Endothelial cell of umbilical vein (primary cell): ENCODE data around the gene MTMR11. TPM values are rescaled to one million over a fixed set of nuclear protein-coding genes. Genes with fewer than 3 reads are reported as not detected.

Source experiments
- BruUV-seq: library from RNA; stranded (reverse); fragments of 400-500 nt; replicated peaks from 2 replicates; lab custom pipeline; 2021; lab: Mats Ljungman, UMichigan
- CTCF ChIA-PET: fragments of 300-600, 350-600 bp; sonication (Branson Sonifier 250); formaldehyde crosslinking; loops from one replicate; lab custom pipeline; 2021; ENCODE audit warnings: antibody characterized with exemption, inconsistent platforms; lab: Charles Lee
- POLR2A ChIA-PET: fragments of 300-600, 350-600 bp; sonication (Branson Sonifier 250); formaldehyde crosslinking; loops from one replicate; lab custom pipeline; 2021; ENCODE audit warnings: antibody characterized with exemption, inconsistent platforms; lab: Charles Lee
- DNase-seq: peaks from one replicate; pipeline ENCODE4 v3.0.0-alpha.2; 2011; ENCODE audit warnings: low read depth, low spot score
- FAIRE-seq: peaks from 2 replicates; lab custom pipeline; 2011; peaks lifted over from hg19 to GRCh38; lab: Jason Lieb, UNC
- H2AFZ ChIP-seq: 2 replicates; pipeline ENCODE4 v1.6.0; 2012; ENCODE audit warnings: low read depth, low read length, control low read depth, inconsistent platforms
- H3K27ac ChIP-seq: 2 replicates; pipeline ENCODE4 v1.5.1; 2011; ENCODE audit warnings: low read depth, mild to moderate bottlenecking, control low read depth, low read length, moderate library complexity; ENCODE audit not compliant: insufficient read depth
- H3K27me3 ChIP-seq, 2 experiments: 2 replicates each; pipeline versions ENCODE4 v1.6.0 to v1.6.1; 2011; ENCODE audit warnings: low read length in 2 of 2, mixed read lengths in 1 of 2; ENCODE audit not compliant: control insufficient read depth in 2 of 2, insufficient read depth in 2 of 2
- H3K36me3 ChIP-seq, 2 experiments: 2 replicates in 1 of 2; 3 replicates in 1 of 2; pipeline ENCODE4 v1.5.1; 2011; ENCODE audit warnings: low read length in 2 of 2, mild to moderate bottlenecking in 1 of 2, moderate library complexity in 1 of 2; ENCODE audit not compliant: control insufficient read depth in 2 of 2, insufficient read depth in 2 of 2; ENCODE audit errors: extremely low read depth in 1 of 2
- H3K4me1 ChIP-seq: 3 replicates; pipeline ENCODE4 v1.5.1; 2011; ENCODE audit warnings: mild to moderate bottlenecking, low read length; ENCODE audit not compliant: control insufficient read depth, insufficient read depth; ENCODE audit errors: extremely low read depth
- H3K4me2 ChIP-seq: 2 replicates; pipeline ENCODE4 v1.6.1; 2011; ENCODE audit warnings: low read length, control low read depth, mixed read lengths; ENCODE audit not compliant: insufficient read depth
- H3K4me3 ChIP-seq, 3 experiments: fragments of 200-600 bp in 1 of 3; sonication (generic), shearing (Covaris generic) in 1 of 3; replicated peaks in 1 of 3; 2 replicates each; pipeline ENCODE4 v1.5.1; 2011 to 2016; ENCODE audit warnings: control low read depth in 3 of 3, low read length in 3 of 3, mild to moderate bottlenecking in 2 of 3, inconsistent platforms in 1 of 3, low read depth in 1 of 3, moderate library complexity in 1 of 3; ENCODE audit not compliant: insufficient read depth in 1 of 3
- H3K79me2 ChIP-seq: 2 replicates; pipeline ENCODE4 v1.6.0; 2012; ENCODE audit warnings: low read length, inconsistent platforms; ENCODE audit not compliant: control insufficient read depth, insufficient read depth
- H3K9ac ChIP-seq: replicated peaks from 2 replicates; pipeline ENCODE3; 2011; ENCODE audit warnings: low read length, control low read depth; ENCODE audit not compliant: insufficient read depth; ENCODE audit errors: extremely low read depth
- H3K9me1 ChIP-seq: replicated peaks from 3 replicates; pipeline ENCODE4 v1.6.0; 2011; ENCODE audit warnings: mild to moderate bottlenecking, low read length; ENCODE audit not compliant: control insufficient read depth, insufficient read depth; ENCODE audit errors: extremely low read depth
- H3K9me3 ChIP-seq: replicated peaks from 2 replicates; pipeline ENCODE4 v1.5.1; 2012; ENCODE audit warnings: low read length, inconsistent platforms; ENCODE audit not compliant: control insufficient read depth, insufficient read depth
- H4K20me1 ChIP-seq: replicated peaks from 2 replicates; pipeline ENCODE3; 2011; ENCODE audit warnings: mild to moderate bottlenecking, low read length; ENCODE audit not compliant: control insufficient read depth, insufficient read depth; ENCODE audit errors: extremely low read depth
- EZH2 ChIP-seq: IDR thresholded peaks from 2 replicates; pipeline ENCODE4 v1.6.1; 2012; ENCODE audit warnings: borderline replicate concordance, low read depth, mild to moderate bottlenecking, moderate library complexity, low read length, inconsistent platforms; ENCODE audit not compliant: severe bottlenecking
- FOS ChIP-seq: IDR thresholded peaks from 2 replicates; pipeline ENCODE4 v1.6.1; 2011; ENCODE audit warnings: mild to moderate bottlenecking, low read length, moderate library complexity, borderline replicate concordance; ENCODE audit not compliant: insufficient read depth
- GATA2 ChIP-seq: IDR thresholded peaks from 2 replicates; pipeline ENCODE4 v1.7.0; 2011; ENCODE audit warnings: low read depth, mild to moderate bottlenecking, moderate library complexity, mixed read lengths, low read length; ENCODE audit not compliant: insufficient read length, insufficient read depth
- JUN ChIP-seq: IDR thresholded peaks from 2 replicates; pipeline ENCODE4 v1.6.1; 2011; ENCODE audit warnings: borderline replicate concordance, low read depth; ENCODE audit not compliant: insufficient read length, insufficient read depth
- MYC ChIP-seq: IDR thresholded peaks from one replicate; pipeline ENCODE4 v1.6.1; 2011; ENCODE audit warnings: mild to moderate bottlenecking, low read depth, low read length
- POLR2A ChIP-seq: IDR thresholded peaks from 2 replicates; pipeline ENCODE4 v1.6.1; 2012; ENCODE audit warnings: low read depth, mild to moderate bottlenecking, control low read depth, low read length
- POLR2AphosphoS5 ChIP-seq: IDR thresholded peaks from 2 replicates; pipeline ENCODE4 v1.6.1; 2012; ENCODE audit warnings: low read depth, mild to moderate bottlenecking, control low read depth, low read length, moderate library complexity; ENCODE audit not compliant: insufficient read depth
- dilution Hi-C: fragments of 300-500 bp; cut with MboI; formaldehyde crosslinking; loops from one replicate; pipeline ENCODE4 v1.15.0; 2019; ENCODE audit warnings: low sequenced_read_pairs; ENCODE audit not compliant: extremely low pct_ligation_motif_present
- intact Hi-C: fragments of 100-400 bp; cut with micrococcal nuclease; formaldehyde crosslinking; loops from one replicate; pipeline ENCODE4 v1.10.0; 2022
- polyA plus RNA-seq, 4 experiments: library from polyadenylated mRNA; depleted of rRNA in 3 of 4; stranded (reverse) in 3 of 4; unstranded in 1 of 4; fragments of >200 nt; gene quantifications; 2 replicates each; pipeline versions ENCODE4 v1.2.1 to v1.2.3, GENCODE V29; 2011 to 2012; ENCODE audit warnings: missing spikeins in 1 of 4
- total RNA-seq: library from RNA; stranded (reverse); gene quantifications from 2 replicates; pipeline ENCODE4 v1.2.3, GENCODE V29; 2021
- TF ChIP-seq, protein P1 (sequence below): IDR thresholded peaks from 2 replicates; pipeline ENCODE4 v1.6.1; 2011; ENCODE audit not compliant: insufficient read depth, insufficient read length
- TF ChIP-seq, protein P2 (sequence below), 2 donors: IDR thresholded peaks; 1 replicate in 1 of 2; 2 replicates in 1 of 2; pipeline ENCODE4 v1.5.1; 2011; ENCODE audit warnings: low read length in 2 of 2, mild to moderate bottlenecking in 2 of 2, moderate library complexity in 2 of 2, control low read depth in 1 of 2, inconsistent platforms in 1 of 2, low read depth in 1 of 2; ENCODE audit not compliant: insufficient read depth in 1 of 2; ENCODE audit errors: extremely low read depth in 1 of 2

The MTMR11 gene
- total and polyA plus RNA-seq, 2 donors (not counting 3 experiments of a cell fraction or from before 2014, with no cell fraction given) = 7.8 to 14.4 TPM

DNA sequence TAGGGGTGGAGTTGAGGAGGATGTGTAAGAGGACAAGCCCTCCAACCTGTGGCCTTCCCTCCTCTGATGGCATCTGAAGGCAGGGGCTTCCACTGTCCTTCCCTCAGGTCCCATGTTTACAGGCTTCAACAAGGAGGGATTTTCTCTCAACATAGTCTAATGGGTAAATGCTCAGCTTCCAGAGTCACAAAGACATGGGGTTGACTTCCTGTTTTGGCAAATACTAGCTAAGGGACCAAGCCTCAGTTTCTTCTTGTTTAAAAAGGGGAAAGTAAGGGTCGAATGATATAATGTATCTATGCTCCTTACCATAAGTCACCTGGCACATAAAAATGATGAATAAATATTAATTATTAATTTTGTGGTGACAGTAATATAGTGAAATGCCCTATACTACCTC, 22.1 kb downstream of the MTMR11 start:
- intact Hi-C loops = no loop called here
- ChIA-PET POLR2A (no interaction called here), CTCF (interaction anchor here (1.5 kb wide), 1 partner anchor 272 kb away, joined by 4 read pairs; no protein-coding TSS in a partner anchor)
- peaks cover 3% of the 10 kb centered on the region for H3K4me1 ChIP-seq
- H4K20me1 ChIP-seq = no peaks in the 10 kb centered on the region
- no peak overlapping the region for H3K4me2 ChIP-seq
- H3K9me3 ChIP-seq = no peaks in the 10 kb centered on the region
- FAIRE-seq = no peak
- H3K36me3 ChIP-seq = no peaks in the 10 kb centered on the region
- H3K9ac ChIP-seq = no peak overlapping the region
- H3K27ac ChIP-seq = no peak overlapping the region
- H3K4me3 ChIP-seq = no peak overlapping the region
- TF ChIP-seq POLR2A = no peak
- BruUV-seq = no TSS peak
- H3K9me1 ChIP-seq = no peaks in the 10 kb centered on the region
- H2AFZ ChIP-seq = no peak overlapping the region
- no peak for DNase-seq
- peaks cover 17 to 28% of the 10 kb centered on the region in 2 experiments for H3K27me3 ChIP-seq
- dilution Hi-C loops = no loop called here
- H3K79me2 ChIP-seq = no peaks in the 10 kb centered on the region

DNA sequence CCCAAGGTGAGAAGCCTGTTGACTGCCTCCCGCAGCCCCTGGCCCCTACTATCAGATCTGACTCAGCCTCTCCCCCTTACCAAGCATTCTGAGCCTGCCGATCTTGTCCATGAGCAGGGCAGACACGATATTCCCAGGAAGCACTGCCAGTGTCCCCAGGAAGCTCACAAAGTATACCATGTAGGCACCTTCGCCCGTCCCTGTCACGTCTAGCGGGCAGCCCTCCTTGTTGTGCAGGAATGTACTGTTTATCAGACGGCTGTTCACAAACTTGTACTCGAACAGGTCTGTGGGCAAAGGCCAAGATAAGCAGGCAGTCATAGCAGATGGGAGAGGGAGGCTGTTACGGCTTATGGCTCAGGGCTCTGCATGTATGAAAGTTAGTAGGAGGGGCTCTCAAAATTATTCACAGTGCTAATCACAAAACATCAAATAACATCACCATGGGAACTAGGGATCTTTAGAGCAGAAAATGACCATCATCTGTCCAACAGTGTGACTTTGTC, 30.1 kb downstream of the MTMR11 start:
- no peak overlapping the region for H3K9ac ChIP-seq
- FAIRE-seq (no peak), DNase-seq (no peak)
- H3K27me3 ChIP-seq = peaks cover 0 to 7% of the 10 kb centered on the region in 2 experiments
- ChIA-PET CTCF (interaction anchor here (0.9 kb wide), 1 partner anchor 144 kb away, joined by 6 read pairs; no protein-coding TSS in a partner anchor), POLR2A (no interaction called here)
- H3K36me3 ChIP-seq = no peaks in the 10 kb centered on the region
- dilution Hi-C loops (no loop called here), intact Hi-C loops (no loop called here)
- no peak overlapping the region for H3K4me3 ChIP-seq
- no peaks in the 10 kb centered on the region for H3K79me2 ChIP-seq
- no peak overlapping the region for H2AFZ ChIP-seq
- no peaks in the 10 kb centered on the region for H3K9me1 ChIP-seq
- H3K4me2 ChIP-seq = no peak overlapping the region
- H3K4me1 ChIP-seq = no peaks in the 10 kb centered on the region
- no TSS peak for BruUV-seq
- H3K9me3 ChIP-seq = no peaks in the 10 kb centered on the region
- TF ChIP-seq FOS (no peak), POLR2A (no peak), JUN (no peak), GATA2 (no peak), MYC (no peak), POLR2AphosphoS5 (no peak), EZH2 (no peak)
- TF ChIP-seq, protein P1, sequence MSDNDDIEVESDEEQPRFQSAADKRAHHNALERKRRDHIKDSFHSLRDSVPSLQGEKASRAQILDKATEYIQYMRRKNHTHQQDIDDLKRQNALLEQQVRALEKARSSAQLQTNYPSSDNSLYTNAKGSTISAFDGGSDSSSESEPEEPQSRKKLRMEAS = no peak
- TF ChIP-seq, protein P2, sequence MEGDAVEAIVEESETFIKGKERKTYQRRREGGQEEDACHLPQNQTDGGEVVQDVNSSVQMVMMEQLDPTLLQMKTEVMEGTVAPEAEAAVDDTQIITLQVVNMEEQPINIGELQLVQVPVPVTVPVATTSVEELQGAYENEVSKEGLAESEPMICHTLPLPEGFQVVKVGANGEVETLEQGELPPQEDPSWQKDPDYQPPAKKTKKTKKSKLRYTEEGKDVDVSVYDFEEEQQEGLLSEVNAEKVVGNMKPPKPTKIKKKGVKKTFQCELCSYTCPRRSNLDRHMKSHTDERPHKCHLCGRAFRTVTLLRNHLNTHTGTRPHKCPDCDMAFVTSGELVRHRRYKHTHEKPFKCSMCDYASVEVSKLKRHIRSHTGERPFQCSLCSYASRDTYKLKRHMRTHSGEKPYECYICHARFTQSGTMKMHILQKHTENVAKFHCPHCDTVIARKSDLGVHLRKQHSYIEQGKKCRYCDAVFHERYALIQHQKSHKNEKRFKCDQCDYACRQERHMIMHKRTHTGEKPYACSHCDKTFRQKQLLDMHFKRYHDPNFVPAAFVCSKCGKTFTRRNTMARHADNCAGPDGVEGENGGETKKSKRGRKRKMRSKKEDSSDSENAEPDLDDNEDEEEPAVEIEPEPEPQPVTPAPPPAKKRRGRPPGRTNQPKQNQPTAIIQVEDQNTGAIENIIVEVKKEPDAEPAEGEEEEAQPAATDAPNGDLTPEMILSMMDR (IDR thresholded peaks at IDR 0.05; ENCODE audit: extremely low read depth in 1 of 2, insufficient read depth in 1 of 2, low read depth in 1 of 2, low read length in 2 of 2) = no peak
- H4K20me1 ChIP-seq = no peaks in the 10 kb centered on the region
- no peak overlapping the region for H3K27ac ChIP-seq
